ENCODE results near the gene TCF12.

TCF12 gene

GRCh38 chr15:57056357-57056756 lies 137.9 kb downstream of the TCF12 start:
- no peak for DNase-seq (ENCODE audit: low read depth)
- H3K4me3 ChIP-seq (ENCODE audit: low read length), result no peak overlapping the region
- TF ChIP-seq CTCF (IDR thresholded peaks at IDR 0.05; ENCODE audit: insufficient read depth, low read depth, low read length, missing control alignments), result no peak

DNA sequence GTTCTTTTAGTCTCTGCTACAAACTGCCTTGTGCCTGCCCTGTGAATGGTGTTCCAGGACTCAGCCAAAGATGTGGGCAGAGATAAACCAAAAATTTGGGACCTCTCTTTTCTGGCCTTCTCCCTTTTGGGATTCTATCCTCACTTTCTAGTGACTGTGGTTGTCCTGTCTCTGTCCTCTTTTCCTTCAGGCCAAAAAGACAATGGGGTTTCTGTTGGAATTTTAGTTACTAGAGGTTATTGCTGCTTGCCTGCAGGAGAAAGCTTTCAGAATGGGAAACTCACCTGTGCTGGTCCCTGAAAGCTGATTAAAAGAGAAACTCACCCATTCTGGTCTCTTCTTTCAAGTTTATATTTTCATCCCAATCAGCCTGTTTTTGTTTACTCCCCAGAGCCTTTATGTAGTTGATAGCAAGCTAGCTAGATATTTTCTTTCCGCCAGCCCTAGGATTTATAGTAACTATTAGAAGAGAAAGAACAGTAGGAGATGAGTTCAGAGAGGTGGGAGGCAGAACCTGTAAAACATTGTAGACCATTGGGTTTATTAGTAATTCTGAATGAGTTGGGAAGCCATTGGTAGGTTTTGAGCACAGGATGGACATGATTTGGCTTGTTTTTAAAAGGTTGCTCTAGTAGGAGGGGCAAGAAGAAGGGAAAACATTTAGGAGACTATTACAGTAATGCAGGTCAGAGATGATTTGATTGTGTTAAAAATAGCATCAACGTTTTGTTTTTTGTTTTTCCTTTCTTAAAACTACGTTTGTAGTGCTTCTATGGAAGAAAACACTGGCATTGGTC lies 138.9 kb downstream of the TCF12 start:
- peak; percentile 43 for DNase-seq (ENCODE audit: low read depth)
- no peak overlapping the region for H3K4me3 ChIP-seq (ENCODE audit: low read length)
- no peak for TF ChIP-seq CTCF (IDR thresholded peaks at IDR 0.05; ENCODE audit: insufficient read depth, low read depth, low read length, missing control alignments)

- no peak for TF ChIP-seq CTCF (IDR thresholded peaks at IDR 0.05; ENCODE audit: insufficient read depth, low read depth, low read length, missing control alignments)
- DNase-seq (ENCODE audit: low read depth), result no peak
- H3K4me3 ChIP-seq (ENCODE audit: low read length), result no peak overlapping the region
These were observed 140.7 kb downstream of the TCF12 start for GRCh38 chr15:57059026-57059660.

- peak; percentile 75 for DNase-seq (ENCODE audit: low read depth)
- H3K4me3 ChIP-seq (ENCODE audit: low read length), result no peak overlapping the region
- TF ChIP-seq CTCF (IDR thresholded peaks at IDR 0.05; ENCODE audit: insufficient read depth, low read depth, low read length, missing control alignments), result no peak
These were observed 142.4 kb downstream of the TCF12 start for GRCh38 chr15:57060799-57061198.

- DNase-seq (ENCODE audit: low read depth), result no peak
- H3K4me3 ChIP-seq (ENCODE audit: low read length), result no peak overlapping the region
- no peak for TF ChIP-seq CTCF (IDR thresholded peaks at IDR 0.05; ENCODE audit: insufficient read depth, low read depth, low read length, missing control alignments)
These were observed 142.8 kb downstream of the TCF12 start for GRCh38 chr15:57061281-57061680.

DNA sequence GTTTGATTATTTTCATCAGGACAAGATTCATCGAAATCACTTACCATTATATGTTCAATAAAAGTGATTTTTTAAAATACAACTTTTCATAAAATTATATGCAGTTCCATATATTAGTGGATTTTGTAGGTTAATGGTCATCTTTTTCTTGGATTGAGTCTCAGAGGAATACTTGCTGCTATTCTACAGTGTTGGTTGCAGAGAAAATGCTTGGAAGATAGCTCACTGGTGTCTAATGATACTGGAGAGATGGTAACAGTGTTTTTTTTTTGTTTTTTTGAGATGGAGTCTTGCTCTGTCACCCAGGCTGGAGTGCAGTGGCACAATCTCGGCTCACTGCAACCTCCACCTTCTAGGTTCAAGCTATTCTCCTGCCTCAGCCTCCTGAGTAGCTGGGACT lies 143.3 kb downstream of the TCF12 start:
- H3K4me3 ChIP-seq (ENCODE audit: low read length), result no peak overlapping the region
- no peak for DNase-seq (ENCODE audit: low read depth)
- no peak for TF ChIP-seq CTCF (IDR thresholded peaks at IDR 0.05; ENCODE audit: insufficient read depth, low read depth, low read length, missing control alignments)

All from epithelial cell of esophagus (primary cell).